ENCODE measurements around the gene DGKI.
"Not testable (repeated sequence)": the region's sequence is repeated elsewhere in the genome, so short reads cannot be mapped to it uniquely, and the experiment has no call there.

Gene DGKI

GRCh38 chr7:137741443-137741842 lies 105.3 kb downstream of the DGKI start:
- H3K4me1 Mint-ChIP-seq (ENCODE audit: low read depth) = no peaks in the 10 kb centered on the region
- H3K36me3 Mint-ChIP-seq (ENCODE audit: low read depth) = no peaks in the 10 kb centered on the region
- H3K27ac Mint-ChIP-seq = no peak overlapping the region
- no peak overlapping the region for H3K4me3 Mint-ChIP-seq
- H3K9me3 Mint-ChIP-seq = no peaks in the 10 kb centered on the region
- no peaks in the 10 kb centered on the region for H3K27me3 Mint-ChIP-seq (ENCODE audit: low read depth)

- Mint-ChIP-seq H3K4me1 (ENCODE audit: low read depth) (no peaks in the 10 kb centered on the region), H3K36me3 (ENCODE audit: low read depth) (no peaks in the 10 kb centered on the region), H3K9me3 (no peaks in the 10 kb centered on the region), H3K27me3 (ENCODE audit: low read depth) (no peaks in the 10 kb centered on the region), H3K27ac (no peak overlapping the region), H3K4me3 (no peak overlapping the region)
Measured at GRCh38 chr7:137734221-137734620, 112.6 kb downstream of the DGKI start.

GRCh38 chr7:137732168-137732567 lies 114.6 kb downstream of the DGKI start:
- Mint-ChIP-seq H3K9me3 (no peaks in the 10 kb centered on the region), H3K27me3 (ENCODE audit: low read depth) (no peaks in the 10 kb centered on the region), H3K36me3 (ENCODE audit: low read depth) (no peaks in the 10 kb centered on the region), H3K4me3 (no peak overlapping the region), H3K27ac (no peak overlapping the region), H3K4me1 (ENCODE audit: low read depth) (no peaks in the 10 kb centered on the region)

GRCh38 chr7:137731436-137731835 lies 115.3 kb downstream of the DGKI start:
- H3K4me1 Mint-ChIP-seq (ENCODE audit: low read depth) = no peaks in the 10 kb centered on the region
- no peak overlapping the region for H3K27ac Mint-ChIP-seq
- H3K4me3 Mint-ChIP-seq = no peak overlapping the region
- H3K36me3 Mint-ChIP-seq (ENCODE audit: low read depth) = no peaks in the 10 kb centered on the region
- H3K27me3 Mint-ChIP-seq (ENCODE audit: low read depth) = no peaks in the 10 kb centered on the region
- no peaks in the 10 kb centered on the region for H3K9me3 Mint-ChIP-seq

GRCh38 chr7:137728426-137728825 lies 118.3 kb downstream of the DGKI start:
- Mint-ChIP-seq H3K9me3 (no peaks in the 10 kb centered on the region), H3K4me3 (no peak overlapping the region), H3K4me1 (ENCODE audit: low read depth) (no peaks in the 10 kb centered on the region), H3K27ac (no peak overlapping the region), H3K27me3 (ENCODE audit: low read depth) (peaks cover 5% of the 10 kb centered on the region), H3K36me3 (ENCODE audit: low read depth) (no peaks in the 10 kb centered on the region)

- Mint-ChIP-seq H3K36me3 (ENCODE audit: low read depth) (no peaks in the 10 kb centered on the region), H3K4me3 (no peak overlapping the region), H3K4me1 (ENCODE audit: low read depth) (no peaks in the 10 kb centered on the region), H3K27me3 (ENCODE audit: low read depth) (peaks cover 5% of the 10 kb centered on the region), H3K27ac (no peak overlapping the region), H3K9me3 (no peaks in the 10 kb centered on the region)
Measured at GRCh38 chr7:137727413-137727812, 119.4 kb downstream of the DGKI start.

- Mint-ChIP-seq H3K36me3 (ENCODE audit: low read depth) (no peaks in the 10 kb centered on the region), H3K27ac (no peak overlapping the region), H3K4me3 (no peak overlapping the region), H3K4me1 (ENCODE audit: low read depth) (no peaks in the 10 kb centered on the region), H3K9me3 (no peaks in the 10 kb centered on the region), H3K27me3 (ENCODE audit: low read depth) (no peaks in the 10 kb centered on the region)
Measured at GRCh38 chr7:137718355-137718754, 128.4 kb downstream of the DGKI start.

GRCh38 chr7:137717811-137718271 lies 128.9 kb downstream of the DGKI start:
- Mint-ChIP-seq H3K9me3 (no peaks in the 10 kb centered on the region), H3K4me3 (no peak overlapping the region), H3K4me1 (ENCODE audit: low read depth) (no peaks in the 10 kb centered on the region), H3K27ac (no peak overlapping the region), H3K36me3 (ENCODE audit: low read depth) (no peaks in the 10 kb centered on the region), H3K27me3 (ENCODE audit: low read depth) (no peaks in the 10 kb centered on the region)

- Mint-ChIP-seq H3K27ac (no peak overlapping the region), H3K4me1 (ENCODE audit: low read depth) (no peaks in the 10 kb centered on the region), H3K36me3 (ENCODE audit: low read depth) (no peaks in the 10 kb centered on the region), H3K9me3 (no peaks in the 10 kb centered on the region), H3K4me3 (no peak overlapping the region), H3K27me3 (ENCODE audit: low read depth) (no peaks in the 10 kb centered on the region)
Measured at GRCh38 chr7:137717045-137717444, 129.7 kb downstream of the DGKI start.

GRCh38 chr7:137716061-137716460 lies 130.7 kb downstream of the DGKI start:
- Mint-ChIP-seq H3K4me1 (ENCODE audit: low read depth) (no peaks in the 10 kb centered on the region), H3K4me3 (no peak overlapping the region), H3K27ac (no peak overlapping the region), H3K27me3 (ENCODE audit: low read depth) (no peaks in the 10 kb centered on the region), H3K36me3 (ENCODE audit: low read depth) (no peaks in the 10 kb centered on the region), H3K9me3 (no peaks in the 10 kb centered on the region)

- Mint-ChIP-seq H3K4me1 (ENCODE audit: low read depth) (no peaks in the 10 kb centered on the region), H3K27ac (no peak overlapping the region), H3K27me3 (ENCODE audit: low read depth) (no peaks in the 10 kb centered on the region), H3K9me3 (no peaks in the 10 kb centered on the region), H3K36me3 (ENCODE audit: low read depth) (no peaks in the 10 kb centered on the region), H3K4me3 (no peak overlapping the region)
Measured at GRCh38 chr7:137715533-137715932, 131.2 kb downstream of the DGKI start.

- H3K4me1 Mint-ChIP-seq (ENCODE audit: low read depth) = no peaks in the 10 kb centered on the region
- no peaks in the 10 kb centered on the region for H3K27me3 Mint-ChIP-seq (ENCODE audit: low read depth)
- H3K9me3 Mint-ChIP-seq = no peaks in the 10 kb centered on the region
- H3K27ac Mint-ChIP-seq = no peak overlapping the region
- no peak overlapping the region for H3K4me3 Mint-ChIP-seq
- H3K36me3 Mint-ChIP-seq (ENCODE audit: low read depth) = no peaks in the 10 kb centered on the region
Measured at GRCh38 chr7:137715121-137715520, 131.7 kb downstream of the DGKI start.

GRCh38 chr7:137706330-137706729 lies 140.4 kb downstream of the DGKI start:
- H3K36me3 Mint-ChIP-seq (ENCODE audit: low read depth); H3K27ac Mint-ChIP-seq; H3K4me1 Mint-ChIP-seq (ENCODE audit: low read depth); H3K4me3 Mint-ChIP-seq; H3K27me3 Mint-ChIP-seq (ENCODE audit: low read depth): not testable (repeated sequence)
- peaks cover 18% of the 10 kb centered on the region for H3K9me3 Mint-ChIP-seq

- no peaks in the 10 kb centered on the region for H3K36me3 Mint-ChIP-seq (ENCODE audit: low read depth)
- no peaks in the 10 kb centered on the region for H3K4me1 Mint-ChIP-seq (ENCODE audit: low read depth)
- no peak overlapping the region for H3K27ac Mint-ChIP-seq
- H3K4me3 Mint-ChIP-seq = no peak overlapping the region
- H3K27me3 Mint-ChIP-seq (ENCODE audit: low read depth) = no peaks in the 10 kb centered on the region
- peaks cover 18% of the 10 kb centered on the region for H3K9me3 Mint-ChIP-seq
Measured at GRCh38 chr7:137704723-137705122, 142.1 kb downstream of the DGKI start.

GRCh38 chr7:137703291-137704010 lies 143.3 kb downstream of the DGKI start:
- Mint-ChIP-seq H3K9me3 (peaks cover 18% of the 10 kb centered on the region), H3K4me1 (ENCODE audit: low read depth) (no peaks in the 10 kb centered on the region), H3K27ac (no peak overlapping the region), H3K36me3 (ENCODE audit: low read depth) (no peaks in the 10 kb centered on the region), H3K4me3 (no peak overlapping the region), H3K27me3 (ENCODE audit: low read depth) (no peaks in the 10 kb centered on the region)

- no peaks in the 10 kb centered on the region for H3K9me3 Mint-ChIP-seq
- no peak overlapping the region for H3K27ac Mint-ChIP-seq
- H3K4me1 Mint-ChIP-seq (ENCODE audit: low read depth) = no peaks in the 10 kb centered on the region
- no peaks in the 10 kb centered on the region for H3K36me3 Mint-ChIP-seq (ENCODE audit: low read depth)
- H3K27me3 Mint-ChIP-seq (ENCODE audit: low read depth) = no peaks in the 10 kb centered on the region
- no peak overlapping the region for H3K4me3 Mint-ChIP-seq
Measured at GRCh38 chr7:137696988-137697387, 149.8 kb downstream of the DGKI start.

All from T-helper 1 cell treated with Interleukin-12 subunit alpha and Interleukin-12 subunit beta and Interleukin-4 antibody, amounts not matched to agents 30 μg/mL and 1 μg/mL, for 36 hours (primary cell).